Activated naive CD4-positive, alpha-beta T cell (primary cell): ENCODE results near the gene PQBP1.

Source experiments
- DNase-seq, 4 experiments: peaks; one replicate each; lab custom pipeline; 2025; lab: John Stamatoyannopoulos, UW

PQBP1 gene

GRCh38 chrX:48902135-48902534, 4.4 kb downstream of the PQBP1 start:
- DNase-seq = no peak

- no peak for DNase-seq
Observed at GRCh38 chrX:48902776-48903175, 5.0 kb downstream of the PQBP1 start.

- no peak for DNase-seq
Observed at GRCh38 chrX:48903290-48903689, 5.6 kb downstream of the PQBP1 start.

- DNase-seq = no peak
Observed at GRCh38 chrX:48904180-48904579, 6.5 kb downstream of the PQBP1 start.

DNA sequence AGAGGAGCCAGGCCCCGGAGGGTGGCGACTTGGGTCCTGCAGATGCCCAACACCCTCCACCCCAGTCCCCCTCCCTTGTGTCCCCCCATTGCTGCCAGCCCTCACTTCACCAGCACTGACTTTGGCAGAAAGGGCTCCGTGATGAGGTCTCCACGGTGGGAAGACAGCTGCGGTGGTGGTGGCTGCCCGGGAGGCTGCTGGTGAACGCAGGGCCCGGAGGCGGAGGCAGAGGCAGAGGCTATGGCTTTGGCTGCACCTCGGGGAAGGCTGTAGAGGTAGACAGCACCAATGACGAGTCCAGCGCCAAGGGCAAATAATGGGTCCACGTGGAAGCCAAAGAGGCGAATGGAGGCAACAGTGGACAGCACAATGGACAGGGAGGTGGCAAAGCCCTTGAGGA, 6.9 kb downstream of the PQBP1 start:
- DNase-seq = no peak

DNA sequence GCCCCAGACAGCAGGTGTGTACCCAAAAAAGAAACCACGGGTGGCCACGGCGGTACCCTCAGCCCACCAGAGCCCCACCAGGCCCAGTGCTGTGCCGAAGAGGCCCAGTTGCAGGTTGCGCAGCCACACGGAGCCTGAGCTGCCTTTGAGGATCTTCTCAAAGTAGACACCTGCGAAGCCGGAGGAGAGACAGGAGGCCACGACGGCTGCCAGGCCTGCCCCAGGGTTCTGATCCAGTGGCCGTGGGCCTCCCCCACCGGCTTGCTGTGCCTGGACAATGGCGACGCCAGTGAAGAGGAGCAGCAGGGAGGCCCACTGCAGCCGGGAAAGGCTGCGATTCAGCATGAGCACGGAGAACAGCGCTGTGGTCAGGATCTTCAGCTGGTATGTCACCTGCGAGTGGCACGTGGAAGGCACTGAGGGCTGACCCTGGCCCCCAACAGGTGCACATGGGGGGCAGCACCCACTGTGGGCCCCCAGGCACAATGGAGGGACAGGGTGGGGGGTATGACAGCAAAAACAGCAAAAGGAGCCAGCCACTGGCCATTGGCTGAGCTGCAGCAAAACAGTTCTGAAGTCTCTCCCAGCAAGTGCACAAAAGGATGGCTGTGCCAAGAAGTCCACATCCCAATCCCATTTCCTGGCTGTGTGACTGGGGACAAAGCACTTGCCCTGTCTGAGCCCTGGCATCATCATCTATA, 7.5 kb downstream of the PQBP1 start:
- no peak for DNase-seq

GRCh38 chrX:48908600-48908999, 10.9 kb downstream of the PQBP1 start:
- DNase-seq = no peak

- no peak for DNase-seq
Observed at GRCh38 chrX:48909703-48910294, 12.1 kb downstream of the PQBP1 start.

DNA sequence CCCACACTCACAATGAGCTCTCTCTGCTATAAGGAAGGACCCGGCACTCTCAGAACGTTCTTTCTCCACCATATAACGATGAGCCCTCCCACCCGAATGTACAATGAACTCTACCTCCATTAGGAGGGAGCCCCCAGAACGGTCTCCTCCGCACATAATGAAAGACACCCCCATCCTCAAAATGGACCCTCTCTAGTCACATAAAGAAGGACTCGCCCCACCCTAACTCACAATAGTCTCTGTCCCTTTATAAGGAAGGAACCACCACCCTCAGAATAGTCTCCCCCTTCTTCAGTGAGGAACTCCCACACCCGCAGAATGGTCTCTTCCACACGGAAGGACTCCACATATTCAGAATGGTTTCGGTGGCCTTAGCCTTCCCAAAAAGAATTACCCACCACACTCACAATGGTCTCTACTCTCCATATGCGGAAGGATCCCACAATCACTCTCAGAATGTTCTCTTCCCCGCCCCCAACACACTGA, 13.2 kb downstream of the PQBP1 start:
- DNase-seq = no peak

- DNase-seq = peak; percentile 51 to 84 (median 68)
Observed at GRCh38 chrX:48911412-48912182, 13.9 kb downstream of the PQBP1 start, which contains the start of gene SLC35A2. Gene SLC35A2, minus strand, starts transcription at chrX:48911646. Its CDS starts 10 bp downstream, at chrX:48911636.

DNA sequence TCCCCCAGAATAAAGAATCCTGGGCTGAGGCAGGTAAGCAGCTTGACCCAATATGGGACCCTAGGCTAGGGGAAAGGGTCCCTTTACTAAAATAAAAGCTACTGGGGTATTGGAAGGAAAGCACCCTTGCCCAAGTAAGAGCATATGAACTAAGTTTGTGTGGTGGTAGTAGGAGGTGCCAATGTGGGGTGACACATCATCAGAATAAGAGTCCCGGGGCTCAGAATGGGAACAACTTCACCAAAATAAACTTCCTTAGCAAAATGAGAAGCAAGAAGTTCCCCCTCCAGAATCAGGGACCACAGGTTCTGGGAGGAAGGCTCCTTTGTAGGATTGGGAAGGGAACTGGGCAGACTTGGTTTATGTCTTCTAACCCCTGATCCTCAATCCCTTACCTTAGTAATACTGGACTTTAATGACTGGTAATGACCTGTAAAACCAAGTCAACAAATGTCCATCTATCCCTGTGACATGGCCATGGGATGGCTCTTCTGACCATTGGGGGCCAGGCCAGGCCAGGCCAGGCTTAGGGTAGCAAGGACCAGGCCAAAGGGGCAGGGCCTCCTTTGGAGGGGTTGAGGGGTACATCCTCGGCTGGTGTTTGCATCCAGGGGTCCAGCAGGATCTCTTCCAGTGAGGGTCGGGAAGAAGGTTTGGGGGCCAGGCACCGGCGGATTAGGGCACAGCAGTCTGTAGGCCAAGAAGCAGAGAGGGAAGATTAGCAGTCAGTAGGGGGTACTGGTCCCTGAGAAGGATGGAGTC, 16.1 kb downstream of the PQBP1 start:
- DNase-seq = no peak

GRCh38 chrX:48914593-48915493, 17.1 kb downstream of the PQBP1 start:
- DNase-seq = no peak

- DNase-seq = peak; percentile 52 to 84 (median 74)
Observed at GRCh38 chrX:48917139-48918001, 19.6 kb downstream of the PQBP1 start.

DNA sequence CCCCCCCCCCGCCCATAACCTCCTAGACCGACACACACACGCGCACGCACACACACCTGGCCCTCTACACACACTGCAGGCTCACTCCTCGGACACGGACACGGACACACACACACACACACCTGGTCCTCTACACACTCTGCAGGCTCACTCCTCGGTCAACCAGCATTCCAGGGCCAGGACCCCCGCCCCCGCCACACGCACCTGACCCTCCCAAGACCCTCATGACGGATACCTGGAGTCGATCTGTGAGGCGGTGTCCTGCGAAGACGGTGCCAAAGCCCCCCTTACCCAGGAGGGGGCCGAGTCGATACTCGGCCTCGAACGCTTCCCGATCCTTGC, 20.5 kb downstream of the PQBP1 start:
- no peak for DNase-seq

DNA sequence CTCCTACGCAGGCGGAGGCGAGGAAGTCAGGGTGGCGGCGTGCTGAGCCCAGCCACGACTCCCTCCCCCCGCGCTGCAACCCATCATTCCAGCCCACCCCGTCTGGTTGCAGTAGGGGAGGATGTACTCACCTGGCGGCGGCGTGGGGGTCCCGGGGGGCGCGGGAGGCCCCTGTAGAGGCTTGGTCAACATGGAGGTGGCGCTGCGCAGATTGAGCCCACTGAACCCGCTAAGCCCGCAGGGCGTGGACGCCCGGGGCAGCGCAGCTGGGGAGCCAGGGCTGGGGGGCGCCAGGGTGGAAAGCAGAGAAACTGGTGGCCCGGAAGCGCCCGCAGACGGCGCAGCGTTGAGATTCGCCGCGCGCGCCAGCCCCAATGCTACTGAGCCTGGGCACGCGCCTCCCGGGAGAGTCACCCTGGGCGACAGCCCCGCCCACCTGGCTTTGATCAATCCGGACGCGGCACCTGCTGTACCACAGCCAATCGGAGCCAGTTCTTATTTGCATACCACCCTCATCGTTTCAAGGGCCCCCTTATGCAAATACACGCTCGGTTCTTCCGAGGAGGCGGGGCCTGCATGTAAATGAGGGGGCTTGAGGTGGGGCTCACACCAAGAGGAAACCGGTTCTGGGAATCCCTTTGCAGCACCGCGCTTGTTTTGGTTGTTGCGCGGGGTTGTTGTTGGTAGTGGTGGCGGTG, 21.1 kb downstream of the PQBP1 start, which contains the start of gene PIM2:
Gene PIM2, minus strand, starts transcription at position 382 of the 698 bp plus-strand sequence. Its CDS starts 190 bp downstream, at position 192.
- DNase-seq = peak; percentile 59 to 90 (median 77)

DNA sequence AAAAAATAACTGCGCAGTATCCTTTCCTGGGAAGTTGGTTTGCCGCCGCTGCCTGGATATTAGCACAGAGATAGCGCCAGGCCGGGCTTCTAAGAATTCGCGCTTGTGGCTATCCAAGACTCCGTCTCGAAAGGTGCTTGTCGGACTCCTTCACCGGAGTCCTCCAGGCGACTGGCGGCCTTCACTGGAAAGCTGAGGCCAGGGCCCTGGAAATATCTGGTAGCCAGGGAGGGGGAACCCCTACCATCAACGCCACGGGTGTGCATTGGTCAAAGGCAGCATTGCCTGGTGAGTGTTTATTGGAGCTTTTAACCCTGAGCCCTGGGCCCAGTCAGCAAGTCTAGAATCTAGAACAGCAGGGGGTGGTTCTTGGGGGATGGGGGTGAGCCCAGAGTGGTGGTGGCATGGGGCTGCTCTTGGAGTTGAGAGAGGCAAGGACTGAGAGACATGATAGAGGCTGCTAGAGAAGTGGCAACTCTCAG, 21.7 kb downstream of the PQBP1 start:
- peak in 1 of 4 experiments; percentile 42 for DNase-seq

DNA sequence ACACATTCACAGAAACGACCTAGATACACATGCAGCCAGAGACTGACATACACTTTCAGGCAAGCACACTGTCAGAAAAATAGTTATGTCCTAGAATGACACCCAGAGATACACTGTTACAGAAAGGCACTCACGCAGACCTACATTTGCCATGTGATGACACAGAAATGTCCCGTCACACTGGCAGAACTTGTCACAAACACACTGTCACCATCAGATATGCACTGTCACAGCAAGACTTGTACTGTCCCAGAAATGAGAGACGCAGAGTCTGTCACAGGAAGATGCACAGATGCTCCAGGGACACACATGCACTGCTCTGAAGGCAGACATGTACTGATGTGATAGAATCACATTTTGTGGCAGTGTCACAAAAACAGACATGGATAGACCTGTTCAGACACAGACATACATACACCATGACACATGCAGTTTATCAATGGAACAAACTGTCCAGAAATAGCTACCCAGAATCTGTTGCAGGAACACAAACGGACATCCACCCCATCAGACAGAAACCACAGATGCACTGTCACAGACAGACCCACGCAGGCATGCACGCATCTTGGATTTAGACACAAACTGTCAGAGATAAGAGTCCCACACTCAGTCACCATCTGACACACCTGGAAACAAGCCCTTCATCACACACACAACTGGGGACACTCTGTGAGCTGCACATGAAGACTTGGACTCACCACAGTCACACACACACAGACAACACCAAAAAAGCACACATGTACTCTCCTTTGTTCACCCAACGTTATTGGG, 22.4 kb downstream of the PQBP1 start:
- DNase-seq = peak in 1 of 4 experiments; percentile 17

- DNase-seq = no peak
Observed at GRCh38 chrX:48920718-48921104, 23.0 kb downstream of the PQBP1 start.
